Gastroesophageal sphincter (tissue), 3 donors: Measurements from ENCODE around the gene TK1.

Experiments used
- EP300 ChIP-seq: sonication (generic); formaldehyde crosslinking; IDR thresholded peaks from one replicate; pipeline ENCODE4 v1.6.1; 2017; ENCODE audit warnings: antibody characterized with exemption, mild to moderate bottlenecking
- POLR2A ChIP-seq, 2 donors: fragments of 450-650 bp; IDR thresholded peaks; one replicate each; pipeline ENCODE4 v1.6.1; 2017; ENCODE audit warnings: antibody characterized with exemption in 2 of 2, mild to moderate bottlenecking in 2 of 2, moderate library complexity in 1 of 2
- POLR2AphosphoS5 ChIP-seq: sonication (generic); formaldehyde crosslinking; IDR thresholded peaks from one replicate; pipeline ENCODE4 v1.6.1; 2017; ENCODE audit warnings: antibody characterized with exemption
- TF ChIP-seq, protein P1 (sequence below), 4 experiments: fragments of 200-600 bp in 2 of 4; fragments of 450-650 bp in 2 of 4; sonication (generic) in 1 of 4; IDR thresholded peaks; one replicate each; pipeline ENCODE4 v1.5.1; 2017 to 2019; ENCODE audit warnings: antibody characterized with exemption in 4 of 4, mild to moderate bottlenecking in 2 of 4, moderate library complexity in 2 of 4

DNA sequence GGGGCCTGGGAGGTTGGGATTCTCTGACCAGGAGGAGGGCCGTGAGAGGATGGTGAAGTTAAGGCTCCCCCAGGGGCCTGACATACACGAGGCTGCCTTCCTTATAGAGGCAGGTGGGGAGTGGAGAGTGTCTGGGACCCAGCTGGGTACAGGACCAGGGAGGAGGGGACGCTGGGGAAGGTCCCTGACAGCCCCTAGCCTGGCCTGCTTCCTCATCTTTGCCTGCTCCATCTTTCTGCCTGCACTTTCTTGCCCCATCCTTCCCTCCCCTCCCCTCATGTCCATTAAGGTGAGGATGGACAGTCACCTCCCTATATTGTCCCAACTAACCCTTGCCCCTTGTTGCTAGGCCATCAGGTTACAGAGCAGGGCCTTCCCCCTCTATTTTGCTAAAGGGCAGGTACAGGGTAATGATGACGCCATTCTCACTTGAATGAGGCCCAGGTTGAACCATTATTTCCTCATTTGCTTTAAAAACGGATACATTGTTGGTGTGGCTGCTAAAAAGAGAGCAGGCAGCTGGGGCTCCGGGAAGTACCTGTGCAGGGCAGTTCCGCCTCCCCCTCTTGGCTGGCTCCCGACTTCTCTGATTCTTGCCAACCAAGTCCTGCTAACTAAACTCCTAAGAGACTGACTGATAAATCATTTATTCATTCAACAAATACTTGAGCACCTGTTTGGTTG, 39.4 kb downstream of the TK1 start:
- no peak for TF ChIP-seq EP300
- TF ChIP-seq, protein P1, sequence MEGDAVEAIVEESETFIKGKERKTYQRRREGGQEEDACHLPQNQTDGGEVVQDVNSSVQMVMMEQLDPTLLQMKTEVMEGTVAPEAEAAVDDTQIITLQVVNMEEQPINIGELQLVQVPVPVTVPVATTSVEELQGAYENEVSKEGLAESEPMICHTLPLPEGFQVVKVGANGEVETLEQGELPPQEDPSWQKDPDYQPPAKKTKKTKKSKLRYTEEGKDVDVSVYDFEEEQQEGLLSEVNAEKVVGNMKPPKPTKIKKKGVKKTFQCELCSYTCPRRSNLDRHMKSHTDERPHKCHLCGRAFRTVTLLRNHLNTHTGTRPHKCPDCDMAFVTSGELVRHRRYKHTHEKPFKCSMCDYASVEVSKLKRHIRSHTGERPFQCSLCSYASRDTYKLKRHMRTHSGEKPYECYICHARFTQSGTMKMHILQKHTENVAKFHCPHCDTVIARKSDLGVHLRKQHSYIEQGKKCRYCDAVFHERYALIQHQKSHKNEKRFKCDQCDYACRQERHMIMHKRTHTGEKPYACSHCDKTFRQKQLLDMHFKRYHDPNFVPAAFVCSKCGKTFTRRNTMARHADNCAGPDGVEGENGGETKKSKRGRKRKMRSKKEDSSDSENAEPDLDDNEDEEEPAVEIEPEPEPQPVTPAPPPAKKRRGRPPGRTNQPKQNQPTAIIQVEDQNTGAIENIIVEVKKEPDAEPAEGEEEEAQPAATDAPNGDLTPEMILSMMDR (IDR thresholded peaks at IDR 0.05) = no peak
- no peak for TF ChIP-seq POLR2A (IDR thresholded peaks at IDR 0.05)
- TF ChIP-seq POLR2AphosphoS5 = no peak
